Stimulated activated CD8-positive, alpha-beta memory T cell treated with anti-CD3 and anti-CD28 coated beads, Interleukin-15, amount 100 ng/mL, for 4 hours (primary cell): ENCODE results near the gene CIRBP.
"Not testable (repeated sequence)": the region's sequence is repeated elsewhere in the genome, so short reads cannot be mapped to it uniquely, and the experiment has no call there.

Experiments
- DNase-seq, 2 donors: peaks; one replicate each; pipeline ENCODE4 v3.0.0-alpha.2; 2020; ENCODE audit warnings: low read depth in 2 of 2

CIRBP gene

GRCh38 chr19:1243768-1244692, 25.1 kb upstream of the CIRBP start:
- peak; percentile 72 to 76 for DNase-seq

- no peak for DNase-seq
Measured at GRCh38 chr19:1244693-1245451, 24.3 kb upstream of the CIRBP start.

- DNase-seq = no peak
Measured at GRCh38 chr19:1245494-1246264, 23.5 kb upstream of the CIRBP start.

GRCh38 chr19:1246265-1247087, 22.7 kb upstream of the CIRBP start:
- DNase-seq = not testable (repeated sequence)

GRCh38 chr19:1247748-1248138, 21.4 kb upstream of the CIRBP start:
- no peak for DNase-seq

- DNase-seq = no peak
Measured at GRCh38 chr19:1248139-1248785, 20.9 kb upstream of the CIRBP start, which contains the start of gene MIDN. TSS of gene MIDN (plus strand) at chr19:1248583. CDS start at chr19:1250297, 1,714 bp downstream.

- peak; percentile 68 to 82 for DNase-seq
Measured at GRCh38 chr19:1248786-1249297, 20.3 kb upstream of the CIRBP start.

- peak; percentile 87 to 93 for DNase-seq
Measured at GRCh38 chr19:1249298-1249989, 19.7 kb upstream of the CIRBP start.

- DNase-seq = no peak
Measured at GRCh38 chr19:1249990-1250436, 19.1 kb upstream of the CIRBP start.

- no peak for DNase-seq
Measured at GRCh38 chr19:1250437-1251260, 18.5 kb upstream of the CIRBP start.

- no peak for DNase-seq
Measured at GRCh38 chr19:1251330-1252220, 17.6 kb upstream of the CIRBP start.

GRCh38 chr19:1252221-1252820, 16.8 kb upstream of the CIRBP start:
- DNase-seq = no peak

- peak in 1 of 2 donors; percentile 58 for DNase-seq
Measured at GRCh38 chr19:1252821-1253513, 16.2 kb upstream of the CIRBP start.

- DNase-seq = no peak
Measured at GRCh38 chr19:1253514-1254080, 15.5 kb upstream of the CIRBP start.

- DNase-seq = no peak
Measured at GRCh38 chr19:1254081-1254527, 15.0 kb upstream of the CIRBP start.

- DNase-seq = no peak
Measured at GRCh38 chr19:1254530-1255185, 14.5 kb upstream of the CIRBP start.
